Left ventricle myocardium inferior (tissue), 1 donor: ENCODE measurements around the gene C9orf72. TPM values are rescaled to one million over a fixed set of nuclear protein-coding genes. Genes with fewer than 3 reads are reported as not detected.

Experiments used
- DNase-seq: peaks from one replicate; pipeline ENCODE4 v3.0.0-alpha.2; 2020
- H3K27ac ChIP-seq: fragments of 200-600 bp; replicated peaks from 2 replicates; pipeline ENCODE4 v1.8.0; 2021
- H3K27me3 ChIP-seq: fragments of 200-600 bp; 2 replicates; pipeline ENCODE4 v1.8.0; 2021; ENCODE audit warnings: low read depth
- H3K36me3 ChIP-seq: fragments of 200-600 bp; 2 replicates; pipeline ENCODE4 v1.8.0; 2021
- H3K4me1 ChIP-seq: fragments of 200-600 bp; 2 replicates; pipeline ENCODE4 v1.8.0; 2021
- H3K4me3 ChIP-seq: fragments of 200-600 bp; 2 replicates; pipeline ENCODE4 v1.8.0; 2021; ENCODE audit warnings: mild to moderate bottlenecking, moderate library complexity
- H3K9me3 ChIP-seq: fragments of 200-600 bp; replicated peaks from 2 replicates; pipeline ENCODE4 v1.8.0; 2021
- intact Hi-C: fragments of 100-400 bp; cut with micrococcal nuclease; formaldehyde crosslinking; loops from one replicate; pipeline ENCODE4 v1.11.0; 2022
- total RNA-seq: library from RNA; stranded (reverse); fragmentation: NEBNext Ultra II Directional; extraction: Animal tissue kit (Norgen Biotek cat#: 25700); gene quantifications from one replicate; pipeline ENCODE4 v1.2.1, GENCODE V29; 2021
- TF ChIP-seq, protein P1 (sequence below): fragments of 200-600 bp; IDR thresholded peaks from 2 replicates; pipeline ENCODE4 v1.8.0; 2021; ENCODE audit warnings: antibody characterized with exemption, mild to moderate bottlenecking, borderline replicate concordance
- donor health status: DM: no; HTN: yes; CAD: no; lungs with severe emphysema.

C9orf72 gene
- total RNA-seq, 1 donor from 2014 or later = 15.6 TPM

- Histone ChIP-seq H3K36me3 (no peaks in the 10 kb centered on the region), H3K27me3 (no peaks in the 10 kb centered on the region), H3K27ac (no peak overlapping the region), H3K4me1 (peaks cover 27% of the 10 kb centered on the region), H3K9me3 (peaks cover 5% of the 10 kb centered on the region), H3K4me3 (no peak overlapping the region)
- intact Hi-C loops = no loop called here
- no peak for DNase-seq
- TF ChIP-seq, protein P1, sequence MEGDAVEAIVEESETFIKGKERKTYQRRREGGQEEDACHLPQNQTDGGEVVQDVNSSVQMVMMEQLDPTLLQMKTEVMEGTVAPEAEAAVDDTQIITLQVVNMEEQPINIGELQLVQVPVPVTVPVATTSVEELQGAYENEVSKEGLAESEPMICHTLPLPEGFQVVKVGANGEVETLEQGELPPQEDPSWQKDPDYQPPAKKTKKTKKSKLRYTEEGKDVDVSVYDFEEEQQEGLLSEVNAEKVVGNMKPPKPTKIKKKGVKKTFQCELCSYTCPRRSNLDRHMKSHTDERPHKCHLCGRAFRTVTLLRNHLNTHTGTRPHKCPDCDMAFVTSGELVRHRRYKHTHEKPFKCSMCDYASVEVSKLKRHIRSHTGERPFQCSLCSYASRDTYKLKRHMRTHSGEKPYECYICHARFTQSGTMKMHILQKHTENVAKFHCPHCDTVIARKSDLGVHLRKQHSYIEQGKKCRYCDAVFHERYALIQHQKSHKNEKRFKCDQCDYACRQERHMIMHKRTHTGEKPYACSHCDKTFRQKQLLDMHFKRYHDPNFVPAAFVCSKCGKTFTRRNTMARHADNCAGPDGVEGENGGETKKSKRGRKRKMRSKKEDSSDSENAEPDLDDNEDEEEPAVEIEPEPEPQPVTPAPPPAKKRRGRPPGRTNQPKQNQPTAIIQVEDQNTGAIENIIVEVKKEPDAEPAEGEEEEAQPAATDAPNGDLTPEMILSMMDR = no peak
These were observed 75.3 kb downstream of the C9orf72 start for GRCh38 chr9:27497883-27498417.

Other genes starting within 250 kb of the C9orf72 start
- gene IFNK, start 49.2 kb downstream of the C9orf72 start, total RNA-seq = not detected
- gene MOB3B, start 43.7 kb downstream of the C9orf72 start, total RNA-seq = 2.1 TPM